Loucy (cell line): Measurements from ENCODE around the gene SH2B2.

Experiments
- CTCF ChIP-seq: fragments of 200-600 bp; sonication (generic); conservative IDR thresholded peaks from 2 replicates; pipeline ENCODE4 v1.5.1; 2014; ENCODE audit warnings: mild to moderate bottlenecking, antibody characterized with exemption, low read length
- EZH2phosphoT487 ChIP-seq: fragments of 200-600 bp; IDR thresholded peaks from 2 replicates; pipeline ENCODE4 v1.6.1; 2018; ENCODE audit warnings: antibody characterized with exemption, mild to moderate bottlenecking, moderate library complexity, borderline replicate concordance

DNA sequence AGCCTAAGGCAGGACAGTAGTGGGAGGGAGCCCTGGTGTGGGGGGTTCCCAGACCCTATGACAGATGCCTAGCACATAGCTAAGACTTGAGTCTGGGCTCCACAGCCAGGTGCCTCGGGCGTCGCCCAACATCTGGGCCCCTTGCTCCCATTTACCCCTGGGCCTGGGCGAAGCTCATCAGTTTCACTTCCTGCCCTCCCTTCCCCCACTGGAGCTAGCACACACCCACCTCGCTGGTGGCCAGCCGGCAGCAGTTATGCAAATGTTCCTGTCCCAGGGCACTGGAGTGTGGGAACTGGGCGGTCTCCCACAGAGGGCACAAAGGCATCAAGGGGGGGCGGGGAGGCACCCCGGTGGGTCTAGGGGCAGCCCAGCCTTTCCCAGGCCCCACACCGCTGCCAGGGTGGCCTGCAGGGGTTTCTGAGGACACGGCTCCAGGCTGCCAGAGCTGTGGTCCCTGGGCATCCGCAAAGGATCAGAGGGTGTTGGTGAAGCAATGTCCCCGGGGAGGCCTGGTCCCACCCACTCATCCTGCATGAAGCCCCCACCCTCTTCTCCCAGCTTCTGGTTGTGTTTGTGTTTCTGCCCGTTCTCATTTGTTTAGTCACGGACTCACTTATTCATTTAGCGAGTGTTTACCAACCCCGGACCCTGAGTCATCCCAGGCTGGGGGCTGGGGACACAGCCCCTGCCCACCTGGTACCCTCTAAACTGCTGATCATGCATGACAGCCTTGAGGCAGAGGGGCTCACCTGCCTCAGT lies 20.4 kb downstream of the SH2B2 start:
- TF ChIP-seq CTCF (no peak), EZH2phosphoT487 (no peak)
